GM23338 (cell line): Measurements from ENCODE around the gene CBFA2T2. TPM values are rescaled to one million over a fixed set of nuclear protein-coding genes. Genes with fewer than 3 reads are reported as not detected.
A peak's percentile ranks its signal among the peaks of the same experiment; 100 is the strongest.

Experiments used
- ATAC-seq: fragments of 200-7000 bp; cut with Tn5 transposase; 3 replicates; pipeline ENCODE4 v1.9.1; 2020
- DNase-seq: peaks from one replicate; pipeline ENCODE4 v3.0.0-alpha.2; 2015; ENCODE audit warnings: low spot score
- H2AFZ ChIP-seq: fragments of 200-600 bp; sonication (generic); 2 replicates; pipeline ENCODE4 v1.8.0; 2016; ENCODE audit warnings: antibody characterized with exemption, mild to moderate bottlenecking, moderate library complexity
- H3F3A ChIP-seq: fragments of 200-600 bp; sonication (generic); replicated peaks from 2 replicates; pipeline ENCODE4 v1.8.0; 2017; ENCODE audit warnings: antibody characterized with exemption, mixed run types, low read depth
- H3K27ac ChIP-seq: fragments of 200-600 bp; sonication (generic); 2 replicates; pipeline ENCODE4 v1.6.1; 2016; ENCODE audit warnings: low read depth
- H3K27me3 ChIP-seq: fragments of 200-600 bp; sonication (generic); 2 replicates; pipeline ENCODE4 v1.8.0; 2016; ENCODE audit warnings: mild to moderate bottlenecking, mixed run types, moderate library complexity; ENCODE audit not compliant: insufficient read depth
- H3K36me3 ChIP-seq: fragments of 200-600 bp; sonication (generic); 2 replicates; pipeline ENCODE4 v1.8.0; 2016; ENCODE audit warnings: mild to moderate bottlenecking; ENCODE audit not compliant: insufficient read depth
- H3K4me1 ChIP-seq: fragments of 200-600 bp; sonication (generic); 2 replicates; pipeline ENCODE4 v1.8.0; 2016; ENCODE audit warnings: mild to moderate bottlenecking, moderate library complexity; ENCODE audit not compliant: insufficient read depth
- H3K4me2 ChIP-seq: fragments of 200-600 bp; sonication (generic); 2 replicates; pipeline ENCODE4 v1.7.1; 2017; ENCODE audit warnings: mixed run types
- H3K4me3 ChIP-seq: fragments of 200-600 bp; sonication (generic); 2 replicates; pipeline ENCODE4 v1.6.1; 2016; ENCODE audit warnings: mixed run types
- H3K79me2 ChIP-seq: fragments of 200-600 bp; sonication (generic); replicated peaks from 2 replicates; pipeline ENCODE4 v1.8.0; 2017; ENCODE audit warnings: mild to moderate bottlenecking; ENCODE audit not compliant: insufficient read depth
- H3K9me2 ChIP-seq: fragments of 200-600 bp; sonication (generic); 2 replicates; pipeline ENCODE4 v1.8.0; 2017; ENCODE audit not compliant: insufficient read depth
- H4K20me1 ChIP-seq: fragments of 200-600 bp; sonication (generic); replicated peaks from 2 replicates; pipeline ENCODE4 v1.8.0; 2017; ENCODE audit warnings: mild to moderate bottlenecking; ENCODE audit not compliant: insufficient read depth
- H3K27ac Mint-ChIP-seq: 2 replicates; pipeline ENCODE4 v1.8.0; 2020; ENCODE audit warnings: inconsistent platforms, mild to moderate bottlenecking, moderate library complexity, mixed read lengths
- H3K27me3 Mint-ChIP-seq: 3 replicates; pipeline ENCODE4 v1.8.0; 2022; ENCODE audit warnings: low read depth, mild to moderate bottlenecking, moderate library complexity, mixed read lengths, inconsistent platforms; ENCODE audit not compliant: insufficient read depth, poor library complexity
- H3K36me3 Mint-ChIP-seq: 3 replicates; pipeline ENCODE4 v1.8.0; 2021; ENCODE audit warnings: low read depth, mild to moderate bottlenecking, inconsistent platforms, moderate library complexity, mixed read lengths
- H3K4me1 Mint-ChIP-seq: 3 replicates; pipeline ENCODE4 v1.8.0; 2020; ENCODE audit warnings: mild to moderate bottlenecking, inconsistent platforms, mixed read lengths
- H3K4me3 Mint-ChIP-seq: 3 replicates; pipeline ENCODE4 v1.8.0; 2021; ENCODE audit warnings: moderate library complexity, mild to moderate bottlenecking, inconsistent platforms, mixed read lengths
- H3K9me3 Mint-ChIP-seq: 3 replicates; pipeline ENCODE4 v1.8.0; 2020; ENCODE audit warnings: moderate library complexity, mild to moderate bottlenecking, inconsistent platforms, mixed read lengths
- CREB1 ChIP-seq: fragments of 250-450 bp; sonication (Bioruptor Pico); IDR thresholded peaks from 2 replicates; pipeline ENCODE4 v1.5.0; 2020; ENCODE audit warnings: low read depth, mild to moderate bottlenecking, moderate library complexity
- EZH2 ChIP-seq: fragments of 200-600 bp; sonication (generic); IDR thresholded peaks from one replicate; pipeline ENCODE4 v1.8.0; 2017; ENCODE audit warnings: antibody characterized with exemption, mild to moderate bottlenecking, low read depth; ENCODE audit not compliant: unreplicated experiment
- EZH2phosphoT487 ChIP-seq: fragments of 200-600 bp; sonication (generic); IDR thresholded peaks from one replicate; pipeline ENCODE4 v1.8.1; 2018; ENCODE audit warnings: antibody characterized with exemption; ENCODE audit not compliant: unreplicated experiment
- JUNB ChIP-seq: IDR thresholded peaks from one replicate; pipeline ENCODE4 v1.6.1; 2016; ENCODE audit warnings: antibody characterized with exemption; ENCODE audit not compliant: unreplicated experiment
- NANOG ChIP-seq: IDR thresholded peaks from 2 replicates; pipeline ENCODE4 v1.6.1; 2016; ENCODE audit warnings: antibody characterized with exemption, borderline replicate concordance
- POLR2AphosphoS5 ChIP-seq: IDR thresholded peaks from 2 replicates; pipeline ENCODE4 v1.6.1; 2016; ENCODE audit warnings: antibody characterized with exemption, low read depth
- STAT1 ChIP-seq: IDR thresholded peaks from one replicate; pipeline ENCODE4 v1.6.1; 2016; ENCODE audit warnings: antibody characterized with exemption; ENCODE audit not compliant: unreplicated experiment
- ZNF114 ChIP-seq: fragments of 250-450 bp; sonication (Bioruptor Pico); IDR thresholded peaks from 2 replicates; pipeline ENCODE4 v1.5.0; 2020; ENCODE audit warnings: mild to moderate bottlenecking, moderate library complexity
- ZNF331 ChIP-seq: fragments of 250-450 bp; sonication (Bioruptor Pico); IDR thresholded peaks from 2 replicates; pipeline ENCODE4 v1.5.0; 2020; ENCODE audit warnings: low read depth, mild to moderate bottlenecking, moderate library complexity
- polyA plus RNA-seq: library from polyadenylated mRNA; unstranded; fragments of >200 nt; fragmentation: Nextera tagmentation; extraction: Ambion mirVana; gene quantifications from 2 replicates; pipeline ENCODE4 v1.2.1, GENCODE V29; 2016
- total RNA-seq: library from RNA; depleted of rRNA; stranded (reverse); fragments of >200 nt; shearing (Covaris generic); gene quantifications from 2 replicates; pipeline ENCODE4 v1.2.3, GENCODE V29; 2014
- TF ChIP-seq, protein P1 (sequence below), 2 experiments: fragments of 200-600 bp in 1 of 2; sonication (generic) in 1 of 2; conservative IDR thresholded peaks; 2 replicates each; pipeline versions ENCODE4 v1.5.1 to v1.6.1; 2016 to 2017; ENCODE audit warnings: antibody characterized with exemption in 2 of 2, low read depth in 2 of 2, mild to moderate bottlenecking in 2 of 2, moderate library complexity in 1 of 2
- TF ChIP-seq, protein P2 (sequence below): IDR thresholded peaks from one replicate; pipeline ENCODE4 v1.6.1; 2018; ENCODE audit warnings: antibody characterized with exemption; ENCODE audit not compliant: unreplicated experiment
- TF ChIP-seq, protein P3 (sequence below): IDR thresholded peaks from 2 replicates; pipeline ENCODE4 v1.6.1; 2016; ENCODE audit warnings: antibody characterized with exemption

CBFA2T2 gene
- total and polyA plus RNA-seq, 2 experiments from 2014 or later: 12.7 to 15.8 TPM

DNA sequence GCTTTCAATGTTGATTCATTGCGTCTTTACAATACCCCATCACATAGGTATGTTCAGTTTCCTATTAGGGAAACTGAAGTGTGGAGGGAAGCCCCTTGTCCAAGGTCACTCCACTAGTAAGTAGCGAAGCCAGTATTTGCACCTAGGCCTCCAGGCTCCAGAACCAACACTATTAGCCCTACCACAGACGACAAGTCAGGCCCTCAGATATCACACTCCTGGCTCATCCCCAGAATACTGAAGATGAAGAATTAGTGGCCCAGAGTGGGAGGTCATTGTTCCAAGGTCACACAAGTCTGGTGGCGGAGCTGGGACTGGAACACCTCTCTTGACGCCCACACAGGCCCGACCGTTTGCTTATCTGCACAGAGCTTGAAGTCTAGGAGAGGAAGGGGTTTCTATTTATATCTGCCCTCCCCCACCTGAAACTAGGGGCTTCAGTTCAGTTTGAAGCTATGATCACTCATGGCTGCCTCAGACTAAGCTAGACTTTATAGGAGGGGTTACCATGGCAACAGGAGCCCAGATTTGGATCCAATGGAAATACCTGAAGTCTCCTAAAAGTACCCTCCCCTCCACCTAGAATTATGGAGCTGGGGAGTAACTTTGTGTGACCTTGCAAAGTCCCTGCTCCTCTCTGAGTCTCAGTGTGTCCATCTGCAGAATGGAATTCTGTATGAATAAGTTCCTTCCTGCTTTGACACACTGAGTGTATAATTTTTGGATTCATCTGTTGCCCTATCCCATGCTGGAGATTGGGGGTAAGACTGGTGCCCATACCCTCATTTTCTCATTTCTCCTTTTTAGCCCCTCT lies 48.5 kb upstream of the CBFA2T2 start (continued):
- TF ChIP-seq, protein P1, sequence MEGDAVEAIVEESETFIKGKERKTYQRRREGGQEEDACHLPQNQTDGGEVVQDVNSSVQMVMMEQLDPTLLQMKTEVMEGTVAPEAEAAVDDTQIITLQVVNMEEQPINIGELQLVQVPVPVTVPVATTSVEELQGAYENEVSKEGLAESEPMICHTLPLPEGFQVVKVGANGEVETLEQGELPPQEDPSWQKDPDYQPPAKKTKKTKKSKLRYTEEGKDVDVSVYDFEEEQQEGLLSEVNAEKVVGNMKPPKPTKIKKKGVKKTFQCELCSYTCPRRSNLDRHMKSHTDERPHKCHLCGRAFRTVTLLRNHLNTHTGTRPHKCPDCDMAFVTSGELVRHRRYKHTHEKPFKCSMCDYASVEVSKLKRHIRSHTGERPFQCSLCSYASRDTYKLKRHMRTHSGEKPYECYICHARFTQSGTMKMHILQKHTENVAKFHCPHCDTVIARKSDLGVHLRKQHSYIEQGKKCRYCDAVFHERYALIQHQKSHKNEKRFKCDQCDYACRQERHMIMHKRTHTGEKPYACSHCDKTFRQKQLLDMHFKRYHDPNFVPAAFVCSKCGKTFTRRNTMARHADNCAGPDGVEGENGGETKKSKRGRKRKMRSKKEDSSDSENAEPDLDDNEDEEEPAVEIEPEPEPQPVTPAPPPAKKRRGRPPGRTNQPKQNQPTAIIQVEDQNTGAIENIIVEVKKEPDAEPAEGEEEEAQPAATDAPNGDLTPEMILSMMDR (conservative IDR thresholded peaks at IDR 0.05; ENCODE audit: low read depth in 2 of 2): no peak
- TF ChIP-seq ZNF331 (no peak), NANOG (no peak), ZNF114 (CRISPR knock-in tag) (no peak), STAT1 (no peak)

DNA sequence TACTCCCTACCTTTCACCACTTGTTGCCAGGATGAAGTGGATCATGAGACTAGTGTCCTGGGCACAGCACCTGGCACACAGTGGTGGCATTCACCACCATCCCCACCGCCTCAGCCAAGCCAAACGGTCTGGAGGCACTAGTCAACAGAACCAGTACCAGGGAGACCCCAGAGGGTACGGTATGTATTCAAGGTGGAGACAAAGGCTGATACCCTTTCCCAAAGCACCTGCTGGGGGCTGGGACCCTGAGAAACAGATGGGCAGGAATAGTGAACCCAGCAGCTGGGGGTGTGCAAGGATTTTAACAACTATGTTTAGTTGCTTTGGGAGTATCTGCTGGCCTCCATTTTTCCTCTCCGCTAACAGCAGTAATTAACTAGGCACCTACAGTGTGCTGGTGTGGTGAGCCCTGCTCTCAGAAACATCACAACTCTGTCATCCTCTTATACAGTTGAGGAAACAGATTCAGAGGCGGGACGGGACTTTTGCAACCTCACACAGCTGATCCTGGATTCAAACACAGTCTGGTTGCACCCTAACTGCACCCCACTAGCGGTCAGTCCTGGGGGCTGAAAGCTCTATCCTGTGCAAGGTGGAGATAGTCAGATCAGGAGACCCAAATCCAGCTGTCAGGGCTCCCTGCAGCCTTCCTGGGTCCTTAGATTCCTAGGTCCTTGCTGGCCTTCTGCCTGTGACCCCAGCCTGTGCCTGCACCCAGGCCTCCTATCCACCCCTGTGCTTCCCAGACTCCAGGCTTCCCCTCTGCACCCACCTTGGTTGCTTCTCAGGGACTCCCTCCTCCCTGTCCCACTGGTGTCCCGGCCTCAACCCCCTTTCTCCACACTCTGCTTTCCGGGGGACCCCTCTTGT lies 47.5 kb upstream of the CBFA2T2 start:
- H3F3A ChIP-seq: no peaks in the 10 kb centered on the region
- H2AFZ ChIP-seq: peak overlapping the region; percentile 85
- peaks cover 8% of the 10 kb centered on the region for H3K4me1 ChIP-seq
- peaks cover 32% of the 10 kb centered on the region for H3K27me3 Mint-ChIP-seq
- H3K4me2 ChIP-seq: peak overlapping the region; percentile 90
- TF ChIP-seq EZH2phosphoT487 (no peak), ZNF331 (no peak), EZH2 (no peak), JUNB (no peak), CREB1 (CRISPR knock-in tag) (no peak), POLR2AphosphoS5 (no peak), NANOG (no peak), STAT1 (no peak)
- TF ChIP-seq, protein P2, sequence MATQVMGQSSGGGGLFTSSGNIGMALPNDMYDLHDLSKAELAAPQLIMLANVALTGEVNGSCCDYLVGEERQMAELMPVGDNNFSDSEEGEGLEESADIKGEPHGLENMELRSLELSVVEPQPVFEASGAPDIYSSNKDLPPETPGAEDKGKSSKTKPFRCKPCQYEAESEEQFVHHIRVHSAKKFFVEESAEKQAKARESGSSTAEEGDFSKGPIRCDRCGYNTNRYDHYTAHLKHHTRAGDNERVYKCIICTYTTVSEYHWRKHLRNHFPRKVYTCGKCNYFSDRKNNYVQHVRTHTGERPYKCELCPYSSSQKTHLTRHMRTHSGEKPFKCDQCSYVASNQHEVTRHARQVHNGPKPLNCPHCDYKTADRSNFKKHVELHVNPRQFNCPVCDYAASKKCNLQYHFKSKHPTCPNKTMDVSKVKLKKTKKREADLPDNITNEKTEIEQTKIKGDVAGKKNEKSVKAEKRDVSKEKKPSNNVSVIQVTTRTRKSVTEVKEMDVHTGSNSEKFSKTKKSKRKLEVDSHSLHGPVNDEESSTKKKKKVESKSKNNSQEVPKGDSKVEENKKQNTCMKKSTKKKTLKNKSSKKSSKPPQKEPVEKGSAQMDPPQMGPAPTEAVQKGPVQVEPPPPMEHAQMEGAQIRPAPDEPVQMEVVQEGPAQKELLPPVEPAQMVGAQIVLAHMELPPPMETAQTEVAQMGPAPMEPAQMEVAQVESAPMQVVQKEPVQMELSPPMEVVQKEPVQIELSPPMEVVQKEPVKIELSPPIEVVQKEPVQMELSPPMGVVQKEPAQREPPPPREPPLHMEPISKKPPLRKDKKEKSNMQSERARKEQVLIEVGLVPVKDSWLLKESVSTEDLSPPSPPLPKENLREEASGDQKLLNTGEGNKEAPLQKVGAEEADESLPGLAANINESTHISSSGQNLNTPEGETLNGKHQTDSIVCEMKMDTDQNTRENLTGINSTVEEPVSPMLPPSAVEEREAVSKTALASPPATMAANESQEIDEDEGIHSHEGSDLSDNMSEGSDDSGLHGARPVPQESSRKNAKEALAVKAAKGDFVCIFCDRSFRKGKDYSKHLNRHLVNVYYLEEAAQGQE: no peak
- TF ChIP-seq, protein P3, sequence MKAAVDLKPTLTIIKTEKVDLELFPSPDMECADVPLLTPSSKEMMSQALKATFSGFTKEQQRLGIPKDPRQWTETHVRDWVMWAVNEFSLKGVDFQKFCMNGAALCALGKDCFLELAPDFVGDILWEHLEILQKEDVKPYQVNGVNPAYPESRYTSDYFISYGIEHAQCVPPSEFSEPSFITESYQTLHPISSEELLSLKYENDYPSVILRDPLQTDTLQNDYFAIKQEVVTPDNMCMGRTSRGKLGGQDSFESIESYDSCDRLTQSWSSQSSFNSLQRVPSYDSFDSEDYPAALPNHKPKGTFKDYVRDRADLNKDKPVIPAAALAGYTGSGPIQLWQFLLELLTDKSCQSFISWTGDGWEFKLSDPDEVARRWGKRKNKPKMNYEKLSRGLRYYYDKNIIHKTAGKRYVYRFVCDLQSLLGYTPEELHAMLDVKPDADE: no peak
- peak overlapping the region; percentile 77 for H3K4me3 ChIP-seq
- H3K9me3 Mint-ChIP-seq: no peaks in the 10 kb centered on the region
- H3K36me3 Mint-ChIP-seq: no peaks in the 10 kb centered on the region
- H3K27ac ChIP-seq: no peak overlapping the region
- no peaks in the 10 kb centered on the region for H3K9me2 ChIP-seq
- ATAC-seq (no peak), DNase-seq (no peak)
- peaks cover 8% of the 10 kb centered on the region for H3K4me1 Mint-ChIP-seq
- H3K79me2 ChIP-seq: no peaks in the 10 kb centered on the region
- H3K36me3 ChIP-seq: no peaks in the 10 kb centered on the region
- no peak overlapping the region for H3K27ac Mint-ChIP-seq
- peak overlapping the region; percentile 79 for H3K4me3 Mint-ChIP-seq
- no peaks in the 10 kb centered on the region for H4K20me1 ChIP-seq
- H3K27me3 ChIP-seq: peaks cover 16% of the 10 kb centered on the region
